Spinal cord (tissue), 10 donors: Measurements from ENCODE around the gene SMIM35. TPM values are rescaled to one million over a fixed set of nuclear protein-coding genes. Genes with fewer than 3 reads are reported as not detected.
A peak's percentile ranks its signal among the peaks of the same experiment; 100 is the strongest.

Experiments used
- DNase-seq, 6 donors: peaks; one replicate each; pipeline versions ENCODE4 v3.0.0 to v3.0.0-alpha.2; 2013 to 2015; ENCODE audit warnings: low spot score in 6 of 6, low read depth in 4 of 6
- H3K27ac ChIP-seq: one replicate; pipeline ENCODE4 v1.5.1; 2013; ENCODE audit warnings: low read depth, low read length, control low read depth
- H3K27me3 ChIP-seq: one replicate; pipeline ENCODE4 v1.6.1; 2013; ENCODE audit warnings: low read length; ENCODE audit not compliant: control insufficient read depth, insufficient read depth
- H3K36me3 ChIP-seq: one replicate; pipeline ENCODE4 v1.6.1; 2013; ENCODE audit warnings: low read length; ENCODE audit not compliant: control insufficient read depth, insufficient read depth
- H3K4me1 ChIP-seq: one replicate; pipeline ENCODE4 v1.6.1; 2013; ENCODE audit warnings: low read length; ENCODE audit not compliant: control insufficient read depth, insufficient read depth
- H3K4me3 ChIP-seq: one replicate; pipeline ENCODE4 v1.5.1; 2013; ENCODE audit warnings: low read depth, low read length, control low read depth
- H3K9me3 ChIP-seq: one replicate; pipeline ENCODE4 v1.6.1; 2013; ENCODE audit warnings: low read length; ENCODE audit not compliant: control insufficient read depth, insufficient read depth
- WGBS: methylation state at CpG from one replicate; pipeline ENCODE4 v1.1.5; 2013; ENCODE audit warnings: missing lambda C conversion rate; ENCODE audit not compliant: insufficient coverage; 5-methylcytosine and 5-hydroxymethylcytosine counted together
- polyA plus RNA-seq, 2 donors: library from polyadenylated mRNA; unstranded; fragments of 120-200 nt; gene quantifications; one replicate each; pipeline ENCODE4 v1.2.1, GENCODE V29; 2013; ENCODE audit not compliant: insufficient read length in 2 of 2
- total RNA-seq, 2 donors: library from RNA; depleted of rRNA in 1 of 2; stranded (reverse); fragments of 120-200 nt in 1 of 2; fragments of >200 nt in 1 of 2; gene quantifications; one replicate each; pipeline versions ENCODE4 v1.2.3 to v1.2.4, GENCODE V29; 2013 to 2014
- donor health status: healthy.

SMIM35 gene
- total and polyA plus RNA-seq, 4 donors = 0.06 to 0.20 (median 0.10) TPM; not detected in 1

DNA sequence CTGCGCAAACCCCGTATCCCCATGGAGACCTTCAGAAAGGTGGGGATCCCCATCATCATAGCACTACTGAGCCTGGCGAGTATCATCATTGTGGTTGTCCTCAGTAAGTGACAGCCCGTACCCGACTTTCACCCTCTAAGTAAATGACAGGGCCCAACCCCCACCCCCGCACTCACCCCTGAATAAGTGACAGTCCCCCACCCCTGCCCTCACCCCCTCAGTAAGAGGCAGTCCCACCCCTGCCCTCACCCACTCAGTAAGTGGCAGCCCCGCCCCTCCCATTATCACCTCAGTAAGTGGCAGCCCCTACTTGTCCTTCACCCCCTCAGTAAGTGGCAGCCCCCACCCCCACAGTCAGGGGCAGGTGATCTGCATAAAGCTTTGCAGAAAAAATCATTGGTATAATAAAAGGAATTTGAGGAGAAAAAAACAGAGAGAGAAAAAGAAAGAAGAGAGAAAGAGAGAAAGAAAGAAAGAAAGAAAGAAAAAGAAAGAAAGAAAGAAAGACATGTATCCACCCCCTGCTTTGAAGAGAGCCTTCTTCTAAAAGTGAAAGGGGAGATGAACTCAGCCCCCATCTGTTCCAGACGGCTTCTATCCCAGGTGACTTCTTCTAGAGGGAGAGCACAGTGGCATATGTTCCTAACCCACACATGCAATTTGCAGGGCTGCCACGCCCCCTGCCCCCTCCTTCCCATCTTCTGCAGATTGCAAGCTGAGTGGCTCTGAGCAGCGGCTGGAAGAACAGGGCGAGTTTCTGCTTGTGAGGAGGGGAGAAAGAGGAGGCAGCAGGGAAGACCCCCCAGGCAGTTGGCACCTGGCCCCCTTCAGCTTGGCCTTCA, 12.5 kb upstream of the SMIM35 start:
- Histone ChIP-seq H3K27ac (no peak overlapping the region), H3K4me3 (no peak overlapping the region), H3K9me3 (no peaks in the 10 kb centered on the region), H3K4me1 (peaks cover 6% of the 10 kb centered on the region), H3K36me3 (no peaks in the 10 kb centered on the region), H3K27me3 (peaks cover 2% of the 10 kb centered on the region)
- 53% methylated on average over 6 of the region's 11 CpGs for WGBS
- DNase-seq = peak in 2 of 6 donors; percentile 21 to 43

GRCh38 chr11:118095967-118096367, 9.2 kb upstream of the SMIM35 start:
- DNase-seq = no peak
- Histone ChIP-seq H3K4me1 (peaks cover 6% of the 10 kb centered on the region), H3K9me3 (no peaks in the 10 kb centered on the region), H3K27ac (no peak overlapping the region), H3K27me3 (peaks cover 2% of the 10 kb centered on the region), H3K4me3 (no peak overlapping the region), H3K36me3 (no peaks in the 10 kb centered on the region)
- 33% methylated on average over 1 of the region's 1 CpG for WGBS

GRCh38 chr11:118095493-118095892, 8.7 kb upstream of the SMIM35 start:
- 91% methylated on average over 4 of the region's 4 CpGs for WGBS
- H3K27ac ChIP-seq = no peak overlapping the region

GRCh38 chr11:118092907-118093571, 6.3 kb upstream of the SMIM35 start:
- Histone ChIP-seq H3K4me3 (no peak overlapping the region), H3K4me1 (no peaks in the 10 kb centered on the region), H3K27me3 (peaks cover 1% of the 10 kb centered on the region), H3K36me3 (no peaks in the 10 kb centered on the region), H3K9me3 (no peaks in the 10 kb centered on the region), H3K27ac (no peak overlapping the region)
- WGBS = 63% methylated on average over 6 of the region's 8 CpGs
- DNase-seq = no peak

More at GRCh38 chr11:118095493-118095892, 8.7 kb upstream of the SMIM35 start:
- Histone ChIP-seq H3K4me1 (peaks cover 6% of the 10 kb centered on the region), H3K9me3 (no peaks in the 10 kb centered on the region), H3K36me3 (no peaks in the 10 kb centered on the region), H3K4me3 (no peak overlapping the region), H3K27me3 (peaks cover 2% of the 10 kb centered on the region)
- no peak for DNase-seq

DNA sequence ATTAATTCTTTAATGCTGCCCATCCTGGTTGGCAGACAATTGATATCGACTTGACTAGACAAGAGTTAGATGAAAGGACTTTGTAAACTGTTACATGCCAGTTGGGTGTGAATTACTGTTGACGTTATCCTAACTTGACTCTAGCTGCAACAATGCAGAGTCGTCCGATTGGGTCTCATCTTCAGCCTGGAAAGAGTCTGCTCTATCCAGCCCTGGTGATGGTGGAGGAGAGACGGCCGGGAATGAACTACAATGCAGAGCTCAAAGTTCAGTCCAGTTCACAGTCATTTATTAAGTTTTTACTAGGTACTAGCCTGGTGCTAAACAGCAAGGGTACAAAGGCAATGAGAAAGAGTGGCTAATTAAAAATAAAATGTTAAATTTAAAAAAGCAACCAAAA, 4.9 kb upstream of the SMIM35 start:
- WGBS = 46% methylated on average over 4 of the region's 6 CpGs
- no peaks in the 10 kb centered on the region for H3K9me3 ChIP-seq
- DNase-seq = no peak
- H3K4me3 ChIP-seq = no peak overlapping the region
- no peak overlapping the region for H3K27ac ChIP-seq
- H3K4me1 ChIP-seq = peaks cover 7% of the 10 kb centered on the region
- H3K36me3 ChIP-seq = no peaks in the 10 kb centered on the region
- no peaks in the 10 kb centered on the region for H3K27me3 ChIP-seq

- Histone ChIP-seq H3K36me3 (no peaks in the 10 kb centered on the region), H3K27ac (no peak overlapping the region), H3K4me3 (no peak overlapping the region), H3K4me1 (peaks cover 17% of the 10 kb centered on the region), H3K9me3 (no peaks in the 10 kb centered on the region), H3K27me3 (no peaks in the 10 kb centered on the region)
- DNase-seq = no peak
- WGBS = 94% methylated on average over 3 of the region's 7 CpGs
Measured at GRCh38 chr11:118090545-118091162, 3.9 kb upstream of the SMIM35 start.

DNA sequence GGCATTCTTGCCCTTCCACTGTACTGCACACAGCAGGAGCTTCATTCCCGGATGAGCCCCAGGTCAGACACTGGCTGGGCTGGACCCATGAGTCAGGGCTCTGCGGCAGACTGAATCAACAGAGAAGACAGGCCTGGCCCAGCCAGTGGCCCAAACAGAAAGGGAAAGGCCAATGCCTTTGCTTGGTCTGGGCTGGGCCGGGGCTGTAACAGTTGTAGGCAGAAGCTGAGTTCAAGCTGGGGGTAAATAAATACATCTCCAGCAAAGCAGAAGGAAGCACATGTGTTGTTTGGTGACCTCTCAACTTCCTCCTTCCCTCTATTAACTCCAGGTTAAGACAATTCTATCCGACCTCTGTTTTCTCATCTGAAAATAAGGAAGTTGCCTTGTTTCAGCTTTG, 1.8 kb upstream of the SMIM35 start:
- Histone ChIP-seq H3K27me3 (no peaks in the 10 kb centered on the region), H3K4me3 (no peak overlapping the region), H3K9me3 (no peaks in the 10 kb centered on the region), H3K36me3 (no peaks in the 10 kb centered on the region), H3K4me1 (peaks cover 19% of the 10 kb centered on the region), H3K27ac (peak overlapping the region; percentile 47)
- 88% methylated on average over 2 of the region's 4 CpGs for WGBS
- peak in 1 of 6 donors; percentile 47 for DNase-seq

- no peak for DNase-seq
- Histone ChIP-seq H3K36me3 (no peaks in the 10 kb centered on the region), H3K27me3 (no peaks in the 10 kb centered on the region), H3K4me3 (no peak overlapping the region), H3K9me3 (no peaks in the 10 kb centered on the region), H3K4me1 (peaks cover 23% of the 10 kb centered on the region), H3K27ac (peak overlapping the region; percentile 47)
- no CpG with 5 or more reads among the region's 6 CpGs for WGBS
Measured at GRCh38 chr11:118087931-118088330, 1.2 kb upstream of the SMIM35 start.

DNA sequence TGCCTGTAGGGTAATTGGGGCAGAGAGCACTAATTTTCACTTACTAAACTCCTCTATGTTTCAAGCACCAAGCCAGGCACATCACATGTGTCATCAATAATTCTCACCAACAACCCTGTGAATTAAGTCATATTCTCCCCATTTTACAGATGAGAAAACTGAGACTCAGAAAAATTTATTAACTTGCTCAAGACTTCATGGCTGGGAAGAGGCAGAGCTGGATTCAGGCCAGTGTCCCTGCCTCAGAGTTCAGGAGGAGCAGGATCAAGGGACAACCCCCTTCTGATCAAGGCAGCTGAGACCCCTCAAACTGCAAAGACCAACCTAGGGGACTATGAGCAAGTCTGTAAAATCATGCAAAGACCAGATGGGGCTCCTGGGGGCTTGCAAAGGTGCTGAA, 2.1 kb downstream of the SMIM35 start:
- Histone ChIP-seq H3K4me3 (no peak overlapping the region), H3K36me3 (no peaks in the 10 kb centered on the region), H3K27ac (no peak overlapping the region), H3K27me3 (no peaks in the 10 kb centered on the region), H3K4me1 (peaks cover 29% of the 10 kb centered on the region), H3K9me3 (no peaks in the 10 kb centered on the region)
- DNase-seq = no peak
